ENCODE results near the gene FAM13A.

DNA sequence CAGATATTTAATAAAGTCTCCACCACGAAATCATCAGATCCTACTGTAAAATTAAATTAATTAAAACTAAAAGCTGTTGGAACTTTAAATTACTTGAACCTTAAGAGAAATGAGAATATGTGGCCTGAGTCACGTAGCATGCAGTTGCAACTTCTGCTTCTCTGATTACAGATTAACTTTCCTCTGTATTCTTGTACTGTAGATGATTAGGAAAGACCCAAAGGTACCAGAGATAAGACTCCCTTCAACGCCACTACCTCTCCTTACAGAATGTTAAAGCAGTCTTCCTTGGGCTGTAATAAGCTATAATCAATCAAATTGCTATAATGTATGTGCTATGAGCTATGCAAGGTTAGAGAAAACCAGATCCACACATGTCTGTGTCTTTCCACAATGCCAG, 47.9 kb downstream of the FAM13A start:
- TF ChIP-seq POLR2AphosphoS5 (IDR thresholded peaks at IDR 0.05) (no peak), POLR2A (IDR thresholded peaks at IDR 0.05) (no peak)
